ENCODE data around the gene RAB28.

GRCh38 chr4:13367244-13367643 lies 116.9 kb downstream of the RAB28 start:
- TF ChIP-seq CTCF (conservative IDR thresholded peaks at IDR 0.05) = no peak
- no peak for TF ChIP-seq ZFX (IDR thresholded peaks at IDR 0.05)

Measured in C4-2B (cell line).